ENCODE results near the gene MAJIN.

- no peak for TF ChIP-seq EZH2 (IDR thresholded peaks at IDR 0.05; ENCODE audit: borderline replicate concordance, control insufficient read depth, low read depth, low read length)
- TF ChIP-seq CTCF (IDR thresholded peaks at IDR 0.05 in 2 of 3, conservative IDR thresholded peaks at IDR 0.05 in 1 of 3; ENCODE audit: control insufficient read depth in 2 of 3, extremely low read depth in 1 of 3, insufficient read depth in 1 of 3, low read depth in 3 of 3, low read length in 3 of 3), result no peak
- TF ChIP-seq NFYB (IDR thresholded peaks at IDR 0.05; ENCODE audit: insufficient read depth, low read depth, low read length), result no peak
- TF ChIP-seq CHD1 (IDR thresholded peaks at IDR 0.05; ENCODE audit: low read depth, low read length), result no peak
- TF ChIP-seq SPI1 (IDR thresholded peaks at IDR 0.05; ENCODE audit: borderline replicate concordance, insufficient read depth, low read depth, low read length), result no peak
- no peak for TF ChIP-seq ZBTB33 (IDR thresholded peaks at IDR 0.05)
- TF ChIP-seq SIN3A (IDR thresholded peaks at IDR 0.05; ENCODE audit: low read depth, low read length), result no peak
Measured at GRCh38 chr11:64987998-64988854, 16.3 kb upstream of the MAJIN start.
